ENCODE data around the gene NOM1.

NOM1 gene

DNA sequence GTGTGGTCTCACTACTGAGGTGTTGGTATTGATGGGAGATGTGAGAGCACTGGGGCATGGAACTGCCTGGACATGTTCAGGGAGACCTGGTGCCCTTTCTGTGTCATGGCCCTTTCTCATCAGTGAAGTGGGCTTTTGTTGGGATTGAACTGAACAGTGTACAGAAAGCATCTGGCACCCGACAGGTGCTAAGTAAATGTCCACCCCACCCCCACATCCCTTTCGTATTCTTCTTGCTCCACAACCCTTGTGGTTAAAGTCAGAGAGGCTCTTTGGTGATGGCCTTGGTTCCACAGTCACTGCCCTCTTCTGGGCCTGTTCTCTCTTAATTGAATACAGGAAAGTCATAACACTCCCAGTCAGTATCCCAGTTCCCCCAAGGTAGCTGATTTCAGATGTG is 5.4 kb downstream of the NOM1 start:
- in situ Hi-C loops (cut with MboI; ENCODE audit: low sequenced_read_pairs, unreplicated experiment) = no loop called here
- TF ChIP-seq, protein P1, sequence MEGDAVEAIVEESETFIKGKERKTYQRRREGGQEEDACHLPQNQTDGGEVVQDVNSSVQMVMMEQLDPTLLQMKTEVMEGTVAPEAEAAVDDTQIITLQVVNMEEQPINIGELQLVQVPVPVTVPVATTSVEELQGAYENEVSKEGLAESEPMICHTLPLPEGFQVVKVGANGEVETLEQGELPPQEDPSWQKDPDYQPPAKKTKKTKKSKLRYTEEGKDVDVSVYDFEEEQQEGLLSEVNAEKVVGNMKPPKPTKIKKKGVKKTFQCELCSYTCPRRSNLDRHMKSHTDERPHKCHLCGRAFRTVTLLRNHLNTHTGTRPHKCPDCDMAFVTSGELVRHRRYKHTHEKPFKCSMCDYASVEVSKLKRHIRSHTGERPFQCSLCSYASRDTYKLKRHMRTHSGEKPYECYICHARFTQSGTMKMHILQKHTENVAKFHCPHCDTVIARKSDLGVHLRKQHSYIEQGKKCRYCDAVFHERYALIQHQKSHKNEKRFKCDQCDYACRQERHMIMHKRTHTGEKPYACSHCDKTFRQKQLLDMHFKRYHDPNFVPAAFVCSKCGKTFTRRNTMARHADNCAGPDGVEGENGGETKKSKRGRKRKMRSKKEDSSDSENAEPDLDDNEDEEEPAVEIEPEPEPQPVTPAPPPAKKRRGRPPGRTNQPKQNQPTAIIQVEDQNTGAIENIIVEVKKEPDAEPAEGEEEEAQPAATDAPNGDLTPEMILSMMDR (IDR thresholded peaks at IDR 0.05; ENCODE audit: borderline replicate concordance, control extremely low read depth, extremely low read depth, insufficient read depth, missing control alignments) = no peak
- DNase-seq (ENCODE audit: low spot score) = no peak

DNA sequence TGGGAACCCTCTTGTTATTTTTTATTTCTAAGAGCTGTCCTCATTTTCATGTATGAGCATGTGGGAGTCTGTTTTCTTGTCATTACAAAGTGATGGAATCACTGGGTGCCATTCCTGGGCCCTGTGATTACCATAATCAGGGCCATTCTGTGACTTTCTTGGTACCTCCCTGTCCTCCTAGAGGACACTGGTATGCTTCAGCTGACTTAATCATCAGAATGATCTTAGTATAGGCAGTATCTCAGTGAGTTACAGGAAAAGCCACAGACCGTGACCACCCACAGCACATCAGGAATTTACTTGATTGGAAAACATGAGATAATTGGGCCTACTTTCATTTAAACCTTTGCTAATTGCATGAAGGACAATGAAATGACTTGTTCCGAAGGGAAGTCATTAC is 7.2 kb downstream of the NOM1 start:
- in situ Hi-C loops (cut with MboI; ENCODE audit: low sequenced_read_pairs, unreplicated experiment) = no loop called here
- TF ChIP-seq, protein P1 (IDR thresholded peaks at IDR 0.05; ENCODE audit: borderline replicate concordance, control extremely low read depth, extremely low read depth, insufficient read depth, missing control alignments) = no peak
- no peak for DNase-seq (ENCODE audit: low spot score)

DNA sequence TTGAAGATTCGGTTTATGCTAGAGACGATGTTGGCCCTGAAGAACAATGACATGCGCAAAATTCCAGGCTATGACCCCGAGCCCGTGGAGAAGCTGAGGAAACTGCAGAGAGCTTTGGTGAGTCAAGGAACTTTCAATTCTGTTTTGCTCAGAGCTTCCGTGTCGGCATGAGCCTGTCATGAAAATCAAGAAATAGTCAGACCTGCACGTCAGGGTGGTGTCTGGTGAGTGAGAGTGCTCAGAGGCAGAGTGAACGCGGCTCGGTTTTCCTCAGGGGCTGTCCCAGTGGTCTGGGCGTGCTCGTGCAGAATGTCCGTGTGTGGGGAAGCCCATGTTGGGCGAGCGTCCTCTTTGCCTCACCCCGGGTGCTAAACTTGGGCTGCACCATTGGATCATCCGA is 12.6 kb downstream of the NOM1 start:
- TF ChIP-seq, protein P1 (IDR thresholded peaks at IDR 0.05; ENCODE audit: borderline replicate concordance, control extremely low read depth, extremely low read depth, insufficient read depth, missing control alignments) = no peak
- no peak for DNase-seq (ENCODE audit: low spot score)
- in situ Hi-C loops (cut with MboI; ENCODE audit: low sequenced_read_pairs, unreplicated experiment) = no loop called here

DNA sequence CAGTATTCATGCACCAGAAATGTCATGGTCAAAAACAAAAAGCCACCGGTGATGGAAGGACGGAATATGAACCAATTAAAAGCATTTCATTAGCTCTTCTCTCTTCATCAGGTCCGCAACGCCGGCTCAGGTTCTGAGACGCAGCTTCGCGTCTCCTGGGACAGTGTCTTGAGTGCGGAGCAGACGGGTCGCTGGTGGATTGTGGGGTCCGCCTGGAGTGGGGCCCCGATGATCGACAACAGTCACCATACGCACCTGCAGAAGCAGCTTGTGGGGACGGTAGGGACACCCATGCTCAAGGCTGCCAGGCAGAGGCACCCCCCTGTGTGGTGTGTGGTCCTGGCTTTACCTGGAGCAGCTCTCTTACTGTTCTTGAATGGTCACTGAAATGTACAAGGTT is 13.4 kb downstream of the NOM1 start:
- in situ Hi-C loops (cut with MboI; ENCODE audit: low sequenced_read_pairs, unreplicated experiment) = no loop called here
- DNase-seq (ENCODE audit: low spot score) = no peak
- TF ChIP-seq, protein P1 (IDR thresholded peaks at IDR 0.05; ENCODE audit: borderline replicate concordance, control extremely low read depth, extremely low read depth, insufficient read depth, missing control alignments) = no peak

DNA sequence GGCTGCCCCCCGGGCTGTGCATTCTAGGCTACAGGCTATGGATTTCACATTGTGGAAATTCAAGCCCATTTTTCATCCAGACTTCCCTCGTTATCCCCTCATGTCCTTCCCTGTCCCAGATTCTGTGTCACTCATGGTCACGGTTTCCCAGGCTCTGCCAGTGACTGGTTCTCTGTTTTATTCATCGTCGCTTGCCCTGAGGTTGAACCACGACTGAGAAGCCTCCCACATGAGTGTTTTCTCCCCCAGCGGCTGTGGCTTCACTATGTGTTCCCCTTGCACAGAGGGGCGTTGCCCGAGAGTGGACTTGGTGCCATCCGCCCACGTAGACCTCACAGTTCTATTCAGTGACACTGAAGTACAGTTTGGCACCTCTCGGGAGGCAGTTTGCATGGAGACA is 14.0 kb downstream of the NOM1 start:
- no peak for DNase-seq (ENCODE audit: low spot score)
- TF ChIP-seq, protein P1 (IDR thresholded peaks at IDR 0.05; ENCODE audit: borderline replicate concordance, control extremely low read depth, extremely low read depth, insufficient read depth, missing control alignments) = no peak
- in situ Hi-C loops (cut with MboI; ENCODE audit: low sequenced_read_pairs, unreplicated experiment) = no loop called here

DNA sequence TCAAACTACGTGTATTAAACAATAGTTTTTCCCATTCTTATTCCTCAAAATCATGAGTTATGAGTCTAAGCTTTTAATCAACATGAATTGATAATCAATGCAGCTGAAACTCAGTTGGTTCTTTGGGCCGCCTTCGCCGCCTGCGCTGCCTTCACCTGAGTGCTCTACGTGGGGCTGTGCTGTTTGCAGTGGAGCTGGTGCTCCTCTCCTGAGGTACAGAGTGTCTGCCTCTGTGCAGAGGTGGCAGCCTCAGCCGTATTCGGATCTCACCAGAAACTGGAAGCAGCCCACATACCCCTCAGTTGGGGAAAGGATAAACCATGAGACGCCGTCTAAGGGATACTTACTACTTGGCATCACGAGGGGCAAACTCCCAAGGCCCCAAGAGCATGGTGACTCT is 15.5 kb downstream of the NOM1 start:
- TF ChIP-seq, protein P1 (IDR thresholded peaks at IDR 0.05; ENCODE audit: borderline replicate concordance, control extremely low read depth, extremely low read depth, insufficient read depth, missing control alignments) = no peak
- DNase-seq (ENCODE audit: low spot score) = no peak
- in situ Hi-C loops (cut with MboI; ENCODE audit: low sequenced_read_pairs, unreplicated experiment) = no loop called here

DNA sequence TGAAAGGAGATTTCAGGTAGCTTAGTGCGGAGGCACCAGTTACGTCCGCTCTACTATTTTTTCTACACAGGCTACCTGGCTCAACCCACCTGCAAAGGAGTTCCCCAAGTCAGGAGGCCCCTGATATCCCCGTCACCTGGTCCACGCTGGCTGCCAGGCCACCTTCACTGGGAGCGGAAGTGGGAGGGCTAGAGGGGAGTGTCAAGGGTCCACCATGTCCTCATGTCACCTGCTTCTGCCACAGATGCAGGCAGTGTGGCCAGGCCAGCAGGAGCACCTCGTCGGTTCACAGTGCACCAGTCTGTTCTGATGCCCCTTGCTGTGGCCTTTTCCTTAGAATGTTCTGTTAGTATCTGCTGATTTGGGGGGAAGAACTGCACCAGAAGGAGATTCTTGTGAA is 16.9 kb downstream of the NOM1 start:
- TF ChIP-seq, protein P1 (IDR thresholded peaks at IDR 0.05; ENCODE audit: borderline replicate concordance, control extremely low read depth, extremely low read depth, insufficient read depth, missing control alignments) = no peak
- in situ Hi-C loops (cut with MboI; ENCODE audit: low sequenced_read_pairs, unreplicated experiment) = no loop called here
- DNase-seq (ENCODE audit: low spot score) = no peak

Data from GM13976 (cell line).